GM18861 (cell line): Measurements from ENCODE around the gene TTLL11.

ENCODE experiments used
- ATAC-seq: cut with Tn5 transposase; IDR thresholded peaks from one replicate; pipeline ENCODE4 v1.9.1; 2021; ENCODE audit not compliant: unreplicated experiment

Gene TTLL11, protein sequence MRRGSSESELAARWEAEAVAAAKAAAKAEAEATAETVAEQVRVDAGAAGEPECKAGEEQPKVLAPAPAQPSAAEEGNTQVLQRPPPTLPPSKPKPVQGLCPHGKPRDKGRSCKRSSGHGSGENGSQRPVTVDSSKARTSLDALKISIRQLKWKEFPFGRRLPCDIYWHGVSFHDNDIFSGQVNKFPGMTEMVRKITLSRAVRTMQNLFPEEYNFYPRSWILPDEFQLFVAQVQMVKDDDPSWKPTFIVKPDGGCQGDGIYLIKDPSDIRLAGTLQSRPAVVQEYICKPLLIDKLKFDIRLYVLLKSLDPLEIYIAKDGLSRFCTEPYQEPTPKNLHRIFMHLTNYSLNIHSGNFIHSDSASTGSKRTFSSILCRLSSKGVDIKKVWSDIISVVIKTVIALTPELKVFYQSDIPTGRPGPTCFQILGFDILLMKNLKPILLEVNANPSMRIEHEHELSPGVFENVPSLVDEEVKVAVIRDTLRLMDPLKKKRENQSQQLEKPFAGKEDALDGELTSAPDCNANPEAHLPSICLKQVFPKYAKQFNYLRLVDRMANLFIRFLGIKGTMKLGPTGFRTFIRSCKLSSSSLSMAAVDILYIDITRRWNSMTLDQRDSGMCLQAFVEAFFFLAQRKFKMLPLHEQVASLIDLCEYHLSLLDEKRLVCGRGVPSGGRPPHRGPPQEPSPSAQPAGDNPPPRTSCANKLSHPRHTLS

DNA sequence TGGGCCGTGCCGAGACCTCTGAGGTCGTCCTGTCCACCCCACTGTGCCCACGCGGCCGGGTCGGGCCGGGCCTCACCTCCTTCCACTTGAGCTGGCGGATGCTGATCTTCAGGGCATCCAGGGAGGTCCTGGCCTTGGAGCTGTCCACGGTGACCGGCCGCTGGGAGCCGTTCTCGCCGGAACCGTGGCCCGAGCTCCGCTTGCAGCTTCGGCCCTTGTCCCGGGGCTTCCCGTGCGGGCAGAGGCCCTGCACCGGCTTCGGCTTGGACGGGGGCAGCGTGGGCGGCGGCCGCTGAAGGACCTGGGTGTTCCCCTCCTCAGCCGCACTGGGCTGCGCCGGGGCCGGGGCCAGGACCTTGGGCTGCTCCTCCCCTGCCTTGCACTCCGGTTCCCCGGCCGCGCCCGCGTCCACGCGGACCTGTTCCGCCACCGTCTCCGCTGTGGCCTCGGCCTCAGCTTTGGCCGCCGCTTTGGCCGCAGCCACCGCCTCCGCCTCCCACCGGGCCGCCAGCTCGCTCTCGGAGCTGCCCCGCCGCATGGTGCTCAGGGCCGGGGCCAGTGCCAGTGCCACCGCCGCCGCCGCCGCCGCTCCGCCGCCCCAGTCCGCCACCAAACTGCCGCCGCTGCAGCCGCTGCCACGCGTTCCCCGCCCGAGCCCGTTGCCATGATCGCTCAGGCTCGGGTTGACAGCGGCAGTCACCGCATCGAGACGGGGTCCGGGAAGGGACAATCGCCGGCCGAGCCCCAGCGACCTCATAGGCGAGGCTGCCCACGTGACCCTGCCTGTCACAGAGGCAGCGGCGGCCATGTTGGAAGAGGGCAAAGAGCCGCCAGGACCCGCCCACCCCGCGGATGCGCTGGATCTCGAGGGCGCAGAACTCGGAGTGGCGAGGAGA lies at the start of gene TTLL11:
Gene TTLL11 (minus strand): TSS at position 698 of the 896 bp plus-strand sequence. CDS start 160 bp downstream, at position 538.
- peak; percentile 85 for ATAC-seq

DNA sequence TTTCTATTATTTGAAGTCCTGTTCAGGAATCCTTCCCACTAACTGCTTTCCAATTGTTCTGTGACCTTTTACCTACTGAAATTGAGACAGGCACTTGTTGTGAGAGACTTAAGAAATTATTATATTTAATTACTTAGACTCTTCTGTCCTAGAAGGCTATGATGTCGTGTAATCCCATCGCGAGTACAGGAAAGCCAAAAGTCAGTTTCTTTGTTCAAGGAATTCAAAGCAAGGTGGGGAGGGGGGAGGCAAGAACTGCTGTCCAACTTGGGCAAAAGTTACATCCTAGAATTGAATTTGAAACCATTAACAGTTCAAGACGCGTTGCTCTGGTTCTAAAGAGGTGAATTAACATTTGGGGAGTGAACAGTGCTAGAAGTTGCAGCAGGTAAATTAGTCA lies 48.6 kb upstream of the TTLL11 start:
- ATAC-seq, result no peak

DNA sequence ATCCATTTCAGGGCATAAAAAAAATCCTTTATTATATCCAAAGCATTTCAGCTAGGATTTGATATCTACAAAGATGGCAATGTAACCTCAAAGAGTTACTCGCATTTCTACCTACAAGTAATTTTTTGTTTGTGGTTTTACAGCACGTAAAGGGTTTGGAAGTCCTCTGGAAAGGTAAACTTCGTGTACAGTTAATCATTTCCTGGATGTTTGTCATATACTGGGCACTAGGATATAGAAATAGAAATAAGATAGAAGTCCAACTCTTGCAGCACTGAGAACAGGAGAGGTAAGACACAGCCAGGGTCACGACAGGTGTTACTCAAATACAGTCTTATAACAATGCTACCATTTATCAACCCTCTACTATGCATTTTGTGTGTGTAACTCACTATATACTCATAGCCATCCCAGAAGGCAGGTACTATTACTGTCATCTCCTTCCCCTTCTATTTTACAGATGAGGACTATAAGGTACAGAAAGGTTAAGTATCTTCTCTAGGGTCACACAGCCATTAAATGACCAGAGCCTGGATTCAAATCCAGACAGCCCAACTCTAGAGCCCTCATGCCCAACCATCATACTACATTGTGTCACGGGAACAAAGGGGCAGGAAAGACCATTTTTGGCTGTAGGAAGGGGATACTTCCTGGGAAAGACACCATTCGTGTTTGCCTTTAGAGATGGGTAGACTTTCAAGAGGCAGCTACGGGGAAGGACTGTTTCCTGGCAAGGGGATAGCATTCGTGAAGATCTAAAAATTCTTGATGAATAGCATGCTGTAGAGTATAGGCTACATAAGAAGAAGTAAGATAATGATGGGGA lies 47.5 kb upstream of the TTLL11 start:
- no peak for ATAC-seq

DNA sequence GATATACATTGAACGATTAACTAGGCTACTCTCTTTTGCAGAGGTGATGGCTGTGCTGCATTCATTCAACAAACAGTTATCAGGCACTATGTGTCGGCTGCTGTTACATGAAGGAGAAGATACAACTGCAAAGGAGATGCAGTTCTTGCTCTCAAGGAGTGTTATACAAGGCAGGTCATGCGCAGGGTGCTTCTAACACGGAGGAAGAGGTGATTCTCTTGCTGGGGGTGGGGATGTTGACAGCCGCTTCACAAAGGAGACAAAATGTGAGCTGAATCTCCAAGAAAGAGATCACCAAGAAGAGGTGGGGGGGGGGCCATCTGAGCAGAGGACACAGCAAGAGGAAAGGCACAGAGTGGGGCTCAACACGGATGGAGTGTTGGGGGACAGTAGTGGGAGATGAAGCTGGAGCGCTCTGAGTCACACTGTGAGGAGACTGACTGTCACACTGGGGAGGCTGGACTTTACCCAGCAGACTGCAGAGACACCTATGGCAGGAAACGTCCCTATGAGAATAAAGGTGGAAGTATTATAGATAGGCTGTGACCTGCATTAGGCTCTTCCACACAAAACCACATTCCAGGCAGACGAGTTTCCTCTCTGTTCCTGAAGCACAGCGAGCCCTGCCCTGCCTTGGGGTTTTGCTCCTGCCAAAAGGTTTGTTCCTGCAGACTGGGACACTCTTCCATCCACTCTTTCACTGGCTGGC lies 45.6 kb upstream of the TTLL11 start:
- no peak for ATAC-seq

DNA sequence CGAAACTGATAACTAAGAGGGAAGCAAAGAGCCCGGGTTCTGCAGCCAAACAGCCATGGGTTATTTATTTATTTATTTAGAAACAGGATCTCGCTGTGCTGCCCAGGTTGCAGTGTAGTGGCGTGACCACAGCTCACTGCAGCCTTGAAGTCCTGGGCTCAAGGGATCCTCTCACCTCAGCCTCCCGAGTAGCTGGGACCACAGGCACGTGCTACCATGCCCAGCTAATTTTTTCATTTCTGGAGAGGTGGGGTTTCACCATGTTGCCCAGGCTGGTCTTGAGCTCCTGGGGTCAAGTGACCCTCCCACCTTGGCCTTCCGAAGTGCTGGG lies 42.4 kb upstream of the TTLL11 start:
- ATAC-seq, result no peak

DNA sequence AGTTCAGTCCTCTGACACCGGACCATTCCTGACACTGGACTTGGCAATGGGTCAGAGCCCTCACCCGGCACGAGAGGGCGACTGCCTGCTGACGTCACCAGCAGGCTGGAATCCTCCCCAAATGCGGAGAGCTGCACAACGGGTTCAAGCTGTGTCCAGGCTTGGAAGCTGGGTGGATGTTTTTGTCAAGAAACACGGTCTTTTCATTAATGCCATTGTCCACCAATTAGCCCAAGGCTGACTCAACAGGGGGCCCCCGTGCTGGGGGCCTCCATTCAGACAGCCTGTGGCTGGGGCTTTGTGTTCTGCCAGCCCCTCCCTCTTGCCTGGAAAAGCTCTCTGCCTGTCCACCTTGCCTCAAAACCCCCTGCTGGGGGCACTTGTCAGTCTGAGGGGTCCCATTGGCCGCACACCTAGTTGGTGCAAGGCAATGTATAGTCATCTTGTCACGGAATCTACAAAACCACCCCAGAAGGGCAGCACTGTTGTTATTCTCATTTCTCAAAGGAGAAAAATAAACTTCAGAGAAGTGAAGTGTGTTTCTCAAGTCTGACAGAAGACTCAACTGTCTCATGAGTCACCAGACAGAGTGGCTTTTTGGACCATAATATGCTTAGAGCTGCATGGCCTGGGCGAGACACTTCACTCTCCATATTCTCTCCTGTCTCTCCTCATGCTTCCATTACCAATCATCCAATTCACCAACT lies 41.9 kb upstream of the TTLL11 start:
- ATAC-seq, result no peak

DNA sequence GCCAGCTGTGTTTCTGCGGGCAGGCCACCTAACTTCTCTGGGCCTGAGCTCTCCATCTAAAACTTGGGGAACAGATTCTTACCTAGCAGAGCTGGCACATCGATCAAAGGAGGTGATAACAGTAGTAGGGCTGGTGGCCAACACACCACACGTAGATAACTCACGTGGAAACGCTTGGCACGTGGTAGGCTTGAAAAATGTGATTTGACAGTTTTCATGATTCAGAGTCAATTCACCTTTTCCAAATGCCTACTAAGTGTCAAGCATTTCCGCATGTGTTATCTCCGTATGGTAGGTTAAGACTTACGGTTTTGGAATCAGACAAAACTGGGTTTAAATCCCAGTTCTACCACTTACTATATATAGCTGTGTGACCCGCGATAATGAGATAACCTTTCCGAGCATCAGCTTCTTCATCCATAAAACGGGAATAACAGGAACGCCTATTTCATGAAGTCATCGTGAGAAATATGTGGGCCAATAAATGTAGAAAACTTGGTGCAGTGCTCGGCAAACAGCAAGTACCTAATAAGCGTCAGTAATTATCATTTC lies 41.0 kb upstream of the TTLL11 start:
- no peak for ATAC-seq

DNA sequence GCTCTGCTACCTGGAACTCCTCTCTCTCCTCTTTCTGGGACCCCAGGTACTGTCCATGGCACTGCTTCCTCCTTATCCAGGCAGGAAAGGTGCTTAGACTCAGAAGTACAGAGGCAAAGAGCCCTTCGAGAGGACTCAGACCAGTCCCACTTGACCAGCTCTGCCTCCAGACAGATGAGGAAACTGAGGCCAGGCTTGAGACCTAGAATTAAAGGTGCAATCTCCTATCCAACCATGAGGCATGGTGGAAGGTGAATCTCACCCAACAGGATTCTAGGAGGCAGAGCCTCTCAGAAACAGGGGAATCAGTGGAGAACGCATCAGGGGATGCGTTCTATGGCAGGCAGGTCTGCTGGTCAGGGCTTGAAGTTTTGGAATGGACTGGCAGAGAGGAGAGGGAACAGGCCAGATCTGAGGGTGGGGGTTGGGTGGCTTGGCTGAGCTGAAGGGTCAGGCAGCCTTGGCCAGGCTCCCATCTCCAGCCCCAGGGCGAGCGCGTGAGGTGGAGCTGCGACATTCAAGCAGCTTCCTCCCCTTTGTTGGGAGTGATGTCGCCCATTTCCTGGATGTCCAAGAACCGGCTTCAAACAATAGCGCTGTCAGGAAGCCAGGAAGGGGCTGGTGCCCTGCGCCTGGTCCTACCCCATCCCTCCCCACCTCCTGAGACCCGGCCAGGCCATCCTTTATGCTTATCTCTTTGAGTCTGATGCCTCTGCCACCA lies 40.3 kb upstream of the TTLL11 start:
- ATAC-seq, result no peak

DNA sequence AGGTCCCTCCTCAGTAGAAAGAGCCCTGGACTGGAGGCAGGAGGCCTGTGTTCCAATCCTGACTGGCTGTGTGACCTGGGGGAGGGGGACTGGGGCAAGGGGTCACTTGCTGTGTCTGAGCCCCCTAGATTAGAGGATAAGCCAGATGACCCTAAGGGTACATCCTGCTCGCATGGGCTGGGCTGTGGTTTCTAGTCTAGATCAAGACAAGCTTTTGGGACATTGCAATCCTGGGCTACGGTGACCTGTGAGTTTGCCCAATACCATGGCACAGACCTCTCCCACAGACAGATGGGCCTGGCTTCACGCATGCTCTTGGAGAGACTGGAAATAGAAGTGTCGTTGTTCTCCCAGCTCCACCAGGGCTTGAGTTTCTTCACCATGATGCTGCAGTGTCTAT lies 39.4 kb upstream of the TTLL11 start:
- no peak for ATAC-seq

DNA sequence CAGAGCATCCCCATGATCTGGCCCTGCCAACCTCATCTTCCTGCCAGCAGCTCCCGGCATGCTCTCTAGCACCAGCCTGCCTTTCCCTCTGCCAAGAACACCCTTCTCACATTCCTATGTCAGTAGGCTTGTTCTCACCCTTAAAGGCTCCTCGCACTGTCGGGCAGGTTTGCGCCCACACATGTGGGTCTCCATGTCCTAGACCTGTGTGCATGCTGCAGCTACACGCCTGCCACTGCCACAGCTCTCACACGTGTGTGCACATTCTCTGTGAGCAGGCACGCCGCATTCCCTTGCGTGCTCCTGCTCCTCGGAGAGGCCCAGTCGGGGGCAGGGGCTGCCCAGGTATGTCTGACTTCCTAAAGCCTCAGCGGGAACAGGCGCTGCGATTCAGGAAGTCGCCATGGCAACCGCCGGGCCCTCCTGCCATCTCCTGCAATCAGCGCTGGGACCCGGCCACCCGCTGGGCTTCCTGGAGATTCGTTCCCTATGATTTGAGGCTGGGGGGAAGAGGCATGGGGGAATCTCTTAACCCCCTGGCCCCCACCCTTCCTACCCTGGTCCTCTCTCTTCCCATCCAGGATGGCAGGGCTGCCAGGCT lies 38.4 kb upstream of the TTLL11 start:
- no peak for ATAC-seq

DNA sequence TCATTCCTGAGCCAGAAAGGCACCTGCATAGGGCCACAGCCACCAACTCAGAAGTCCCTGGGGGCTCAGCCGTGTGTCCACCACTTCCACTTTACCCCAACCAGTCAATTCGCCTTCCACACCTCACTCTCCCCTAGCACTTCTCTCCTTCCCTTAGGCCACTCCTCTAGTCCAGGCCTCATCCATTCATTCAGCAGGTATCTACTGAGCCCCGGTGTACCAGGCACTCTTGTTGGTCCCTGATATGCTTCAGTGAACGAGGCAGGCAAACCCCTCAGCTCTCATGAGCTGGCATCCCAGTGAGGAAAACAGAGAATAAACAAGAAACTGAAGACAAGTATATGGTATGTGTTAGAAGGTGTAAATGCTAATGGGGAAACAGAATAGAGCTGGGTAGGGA lies 37.7 kb upstream of the TTLL11 start:
- no peak for ATAC-seq

DNA sequence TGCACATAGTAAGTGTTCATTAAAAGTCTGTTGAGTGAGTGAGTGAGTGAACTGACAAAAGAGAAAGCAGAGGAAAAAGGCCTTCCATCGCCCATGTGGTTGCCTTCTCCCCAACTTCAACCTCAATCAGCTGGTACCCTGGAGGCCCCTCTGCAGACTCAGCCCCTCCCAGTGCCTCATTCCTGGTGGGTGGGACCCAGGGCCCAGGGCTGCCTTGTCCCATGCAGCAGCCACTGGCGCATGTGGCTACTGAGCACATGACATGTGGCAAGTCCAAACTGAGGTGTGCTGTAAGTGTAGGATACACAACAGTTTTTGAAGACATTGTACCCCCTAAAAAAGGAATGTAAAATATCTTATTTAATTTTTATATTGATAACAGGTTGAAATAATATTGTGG lies 36.9 kb upstream of the TTLL11 start:
- ATAC-seq, result no peak

DNA sequence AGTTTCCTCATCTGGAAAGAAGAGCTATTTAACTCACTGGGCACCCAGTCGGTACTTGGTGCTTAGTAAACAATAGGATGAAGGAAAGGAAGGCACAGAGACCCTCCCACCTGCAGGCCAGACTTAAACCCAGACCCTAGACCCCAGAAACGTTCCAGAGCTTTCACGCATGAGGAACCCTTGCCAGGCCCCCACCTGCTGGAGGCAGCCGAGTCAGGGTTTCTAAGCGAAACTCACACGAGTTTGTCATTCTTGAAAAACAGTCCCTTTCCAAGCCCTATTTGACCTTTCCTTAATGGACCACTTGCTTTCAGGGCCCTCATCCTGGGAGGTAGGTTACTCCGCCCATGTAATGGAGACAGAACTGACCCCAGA lies 35.8 kb upstream of the TTLL11 start:
- no peak for ATAC-seq

DNA sequence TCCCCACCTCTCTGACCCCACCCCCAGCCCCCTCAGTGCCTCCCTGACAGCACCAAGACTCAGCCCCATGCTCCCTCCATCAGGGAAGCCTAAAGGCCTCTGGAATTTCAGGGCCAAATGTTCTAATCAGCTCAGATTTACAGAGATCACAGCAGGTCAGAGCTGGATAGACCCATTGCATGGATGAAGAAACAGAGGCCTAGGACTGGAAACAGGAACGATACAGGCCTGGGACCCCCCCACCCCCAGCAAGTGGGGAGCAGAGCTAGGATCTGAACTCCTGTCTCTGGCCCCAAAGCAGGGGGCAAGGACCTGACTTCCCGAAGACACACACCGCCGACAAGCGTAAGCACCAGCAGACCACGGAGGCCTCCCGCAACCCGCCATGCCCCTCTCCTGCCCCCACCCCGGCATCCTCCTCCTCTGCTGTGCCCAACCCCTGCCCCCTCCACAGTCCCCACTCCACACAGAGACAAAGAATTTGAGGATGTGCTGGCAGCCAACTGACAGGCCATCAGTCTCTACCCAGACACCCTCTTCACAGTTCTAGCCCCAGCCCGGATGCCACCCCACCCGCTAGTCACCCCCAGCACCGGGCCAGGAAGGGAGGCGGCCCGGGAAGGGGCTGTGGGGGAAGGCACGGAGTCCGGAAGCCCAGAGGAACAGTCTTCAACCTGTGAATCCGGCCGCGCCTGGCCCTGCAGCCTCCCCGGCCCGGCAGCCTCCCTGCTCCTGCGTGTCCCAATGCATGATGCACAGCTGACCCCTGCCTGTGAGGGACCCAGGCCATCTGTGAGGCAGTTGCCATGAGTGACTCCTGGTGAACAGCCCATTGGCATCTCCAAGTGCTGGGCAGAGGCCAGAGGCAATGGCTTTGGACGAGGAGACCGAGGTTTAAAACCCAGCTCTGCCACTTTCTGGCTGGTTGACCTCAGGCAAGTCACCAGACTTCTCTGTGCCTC lies 35.2 kb upstream of the TTLL11 start:
- no peak for ATAC-seq

DNA sequence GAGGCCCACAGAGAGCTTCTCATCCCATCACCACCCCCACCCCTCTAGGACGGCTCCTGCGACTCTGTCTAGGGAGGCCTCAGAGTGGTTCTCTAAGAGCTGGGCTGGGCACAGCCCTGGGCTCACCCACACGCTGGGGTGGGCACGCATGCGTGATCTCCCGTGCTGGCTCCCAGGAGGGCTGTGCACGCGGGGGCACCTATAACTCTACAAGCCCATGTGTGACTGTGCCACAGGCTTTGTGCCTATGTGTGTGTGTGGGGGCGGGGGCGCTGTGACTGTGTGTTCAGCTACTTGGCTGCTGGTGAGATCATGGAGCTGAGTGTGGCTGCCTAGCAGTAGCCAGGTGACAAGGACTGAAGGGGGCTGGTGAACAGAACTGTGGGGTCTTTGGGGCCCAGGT lies 34.3 kb upstream of the TTLL11 start:
- no peak for ATAC-seq

DNA sequence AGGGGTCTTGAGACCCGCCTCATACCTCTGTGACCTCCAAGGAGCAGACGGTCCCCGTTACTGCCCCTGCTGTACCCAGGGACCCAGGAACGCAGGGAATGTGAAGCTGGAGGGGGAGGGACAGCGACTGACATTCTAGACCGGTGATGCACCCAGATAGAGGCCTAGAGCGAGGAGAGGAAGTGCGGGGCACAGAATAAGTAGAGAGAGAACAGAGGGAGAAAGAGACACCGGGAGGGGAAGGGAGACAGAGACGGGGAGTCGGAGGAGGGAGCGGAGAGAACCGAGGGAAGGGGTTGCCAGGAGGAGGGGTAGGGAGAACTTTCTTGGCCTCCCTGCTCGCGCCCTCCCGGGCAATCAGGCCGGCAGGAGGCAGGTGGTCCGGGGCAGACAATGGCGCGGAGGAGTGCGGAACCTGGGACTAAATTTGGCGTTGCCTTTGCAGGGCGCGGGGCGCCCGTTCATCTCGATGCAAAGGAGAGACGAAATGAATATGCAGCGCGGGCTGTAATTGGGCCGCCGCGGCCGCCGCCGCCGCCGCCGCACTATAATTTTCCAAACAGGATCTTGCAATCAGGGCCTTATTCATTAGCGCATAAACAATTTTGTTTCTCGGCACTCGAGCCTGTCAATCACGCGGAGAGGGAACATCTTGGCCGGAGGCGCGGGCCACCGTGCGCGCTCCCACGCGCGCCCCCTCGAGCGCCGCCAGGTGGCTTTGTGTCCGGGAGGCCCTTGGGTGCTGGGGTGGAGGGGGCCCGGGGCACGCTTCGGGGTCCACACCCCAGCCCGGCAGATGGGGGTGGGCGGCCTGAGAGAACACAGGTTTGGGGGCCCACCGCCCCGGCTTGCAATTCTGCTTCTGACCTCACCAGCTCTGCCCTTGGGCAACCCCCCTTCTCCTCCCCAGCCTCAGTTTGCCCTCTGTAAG lies 33.5 kb upstream of the TTLL11 start:
- ATAC-seq, result no peak
